Stimulated activated CD4-positive, alpha-beta T cell treated with anti-CD3 and anti-CD28 coated beads, TNF-alpha, amount 100 ng/mL, for 24 hours (primary cell): ENCODE data around the gene PRDX6.
"Not testable (repeated sequence)": the region's sequence is repeated elsewhere in the genome, so short reads cannot be mapped to it uniquely, and the experiment has no call there.

ENCODE experiments used
- DNase-seq, 3 experiments: peaks; one replicate each; pipeline ENCODE4 v3.0.0-alpha.2; 2020; ENCODE audit warnings: low read depth in 3 of 3

The PRDX6 gene

DNA sequence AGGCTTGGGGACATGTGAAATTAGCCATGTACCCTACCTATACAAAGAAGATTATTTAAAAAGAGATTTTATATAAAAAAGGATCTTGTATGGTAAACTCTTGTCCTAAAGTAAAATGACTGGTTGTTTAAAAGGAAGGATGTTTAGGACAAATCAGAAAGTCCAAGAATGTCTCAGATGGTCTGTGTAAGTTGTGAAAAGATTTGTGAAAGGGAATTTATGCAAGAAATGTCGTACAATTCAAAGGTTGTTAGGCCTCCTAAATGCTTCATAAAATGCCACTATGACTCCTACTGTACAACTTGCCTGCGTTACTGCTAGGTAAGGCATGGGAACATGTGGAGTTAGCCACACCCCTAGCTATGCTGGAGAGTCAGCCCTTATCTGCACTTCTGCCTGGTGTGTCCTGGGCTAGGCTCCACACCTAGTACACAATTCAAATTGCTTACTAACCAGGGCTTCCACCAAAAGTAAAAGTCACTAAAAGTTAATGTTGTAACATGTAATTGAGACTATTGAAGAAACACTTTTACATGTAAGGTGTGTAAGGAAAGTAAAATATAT lies 19.7 kb downstream of the PRDX6 start:
- DNase-seq = no peak

DNA sequence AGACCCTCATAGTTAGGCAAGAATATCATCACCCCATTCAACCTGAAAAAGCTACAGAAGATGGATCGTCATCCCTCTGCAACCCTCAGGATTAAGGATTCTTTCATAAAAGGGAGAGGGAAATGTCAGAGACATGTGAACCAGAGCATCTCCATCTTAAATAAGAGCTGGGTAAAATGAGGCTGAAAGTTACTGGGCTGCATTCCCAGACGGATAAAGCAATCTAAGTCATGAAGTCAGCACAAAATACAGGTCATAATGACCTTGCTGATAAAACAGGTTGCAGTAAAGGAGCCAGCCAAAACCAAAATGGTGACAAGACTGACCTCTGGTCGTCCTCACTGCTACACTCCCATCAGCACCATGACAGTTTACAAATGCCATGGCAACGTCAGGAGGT lies 22.6 kb downstream of the PRDX6 start:
- no peak for DNase-seq

- no peak for DNase-seq
Measured at GRCh38 chr1:173502104-173502503, 25.0 kb downstream of the PRDX6 start.

DNA sequence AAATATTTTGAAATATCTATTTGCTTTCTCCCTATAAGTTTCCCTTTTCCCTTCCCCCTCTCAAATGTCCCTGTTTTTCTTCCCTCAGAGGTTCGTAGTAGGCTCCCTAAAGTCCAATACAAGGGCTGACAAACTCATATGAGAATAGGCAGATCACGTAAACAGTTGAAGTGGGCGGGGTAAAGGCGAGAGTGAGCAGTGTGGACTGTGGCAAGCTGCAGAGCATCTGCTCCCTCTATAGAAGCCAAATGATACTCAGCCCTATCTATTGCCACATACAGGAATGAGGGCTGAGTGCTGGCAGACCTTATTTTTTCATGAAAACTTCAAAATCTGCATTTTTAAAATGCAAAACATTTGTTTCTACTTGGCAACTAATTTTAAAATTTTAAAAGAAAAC lies 26.3 kb downstream of the PRDX6 start:
- no peak for DNase-seq

- no peak for DNase-seq
Measured at GRCh38 chr1:173504268-173504667, 27.1 kb downstream of the PRDX6 start.

GRCh38 chr1:173505391-173505790 lies 28.3 kb downstream of the PRDX6 start:
- DNase-seq = no peak

DNA sequence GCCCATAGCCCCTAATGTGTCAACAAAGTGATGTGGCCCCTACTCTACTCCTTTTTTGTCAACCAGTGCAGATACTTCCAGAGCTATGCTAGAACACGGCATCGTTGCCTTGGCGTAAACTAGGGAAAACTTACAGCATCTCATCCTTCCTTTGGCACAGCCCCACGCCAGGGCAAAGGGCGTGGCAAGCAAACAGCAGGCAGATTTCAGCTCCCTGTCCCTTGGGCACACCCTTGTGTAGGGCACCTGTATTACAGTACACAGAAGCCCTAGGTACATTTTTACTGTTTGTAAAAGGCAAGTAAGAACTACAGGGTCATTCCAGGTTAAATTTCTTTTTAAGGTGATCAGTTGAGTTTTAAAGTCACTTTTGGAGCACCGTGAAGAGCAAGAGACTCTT lies 29.3 kb downstream of the PRDX6 start:
- DNase-seq = no peak

DNA sequence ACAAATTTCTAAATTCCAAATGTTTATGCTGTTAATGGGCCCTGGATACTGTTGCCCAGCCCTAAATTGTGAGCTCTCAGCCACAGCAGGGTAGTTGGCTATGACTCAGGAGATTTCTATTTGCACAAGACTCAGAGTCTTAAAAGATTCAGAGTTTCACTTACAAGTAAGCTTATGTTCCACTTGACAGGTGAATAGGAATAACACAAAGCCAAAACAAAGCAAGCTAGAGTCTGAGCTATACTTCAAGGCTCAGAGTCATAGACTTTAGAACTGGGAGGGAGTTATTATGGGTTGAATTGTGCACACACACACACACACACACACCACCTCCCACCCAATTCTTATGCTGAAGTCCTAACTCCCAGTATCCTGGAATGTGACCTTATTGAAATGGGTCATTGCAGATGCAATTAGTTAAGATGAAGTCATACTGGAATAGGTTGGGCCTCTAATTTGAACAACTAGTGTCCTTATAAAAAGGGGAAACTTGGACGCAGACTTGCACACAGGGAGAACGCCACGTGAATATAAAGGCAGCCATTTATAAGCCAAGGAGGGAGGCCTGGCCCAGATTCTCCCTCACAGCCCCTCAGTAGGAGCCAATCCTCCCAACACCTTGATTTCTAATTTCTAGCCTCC lies 30.2 kb downstream of the PRDX6 start:
- DNase-seq = no peak

GRCh38 chr1:173507847-173508209 lies 30.7 kb downstream of the PRDX6 start:
- DNase-seq = no peak

DNA sequence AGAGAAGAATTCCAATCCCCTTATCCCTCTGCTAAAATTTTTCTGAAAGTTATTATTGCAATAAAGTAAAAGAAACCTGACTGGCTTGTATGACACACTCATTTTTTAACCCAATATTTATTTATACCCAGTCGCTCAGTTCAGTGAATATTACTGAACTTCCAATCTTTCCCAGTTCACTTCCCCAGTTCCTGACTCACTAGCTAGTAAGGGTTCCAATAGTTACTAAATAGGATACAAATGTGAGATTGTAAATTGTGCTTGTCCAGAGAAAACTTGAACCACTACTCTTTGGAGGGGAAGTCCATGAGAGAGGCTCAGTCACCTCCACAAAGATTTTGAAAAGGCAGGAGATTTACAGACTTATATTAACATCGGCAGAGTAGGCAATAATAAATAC lies 31.4 kb downstream of the PRDX6 start:
- no peak for DNase-seq

- no peak for DNase-seq
Measured at GRCh38 chr1:173509797-173510196, 32.7 kb downstream of the PRDX6 start.

- not testable (repeated sequence) for DNase-seq
Measured at GRCh38 chr1:173514503-173514902, 37.4 kb downstream of the PRDX6 start.

GRCh38 chr1:173520799-173521198 lies 43.7 kb downstream of the PRDX6 start:
- no peak for DNase-seq

DNA sequence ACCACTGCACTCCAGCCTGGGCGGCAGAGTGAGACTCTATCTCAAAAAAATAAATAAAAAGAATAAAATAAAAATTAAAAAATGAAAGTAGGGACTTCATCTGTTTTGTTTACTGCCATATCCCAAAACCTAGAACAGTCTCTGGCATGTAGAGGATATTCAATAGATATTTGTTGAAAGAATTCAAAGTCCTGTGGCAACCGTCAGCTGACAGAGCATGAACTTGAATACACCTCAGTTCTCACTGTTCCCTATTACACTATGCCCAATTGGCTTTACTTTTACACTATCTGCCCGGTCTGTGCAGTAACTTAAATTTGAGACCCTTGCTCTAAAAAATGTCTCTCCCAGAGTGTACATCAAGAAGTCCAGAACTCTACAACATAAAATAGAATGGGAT lies 46.2 kb downstream of the PRDX6 start:
- DNase-seq = no peak

GRCh38 chr1:173525926-173526325 lies 48.8 kb downstream of the PRDX6 start:
- DNase-seq = no peak

- no peak for DNase-seq
Measured at GRCh38 chr1:173527151-173527826, 50.2 kb downstream of the PRDX6 start.

GRCh38 chr1:173529106-173529505 lies 52.0 kb downstream of the PRDX6 start:
- no peak for DNase-seq

GRCh38 chr1:173530795-173531693 lies 53.9 kb downstream of the PRDX6 start:
- DNase-seq = no peak

- DNase-seq = no peak
Measured at GRCh38 chr1:173532237-173532636, 55.1 kb downstream of the PRDX6 start.

DNA sequence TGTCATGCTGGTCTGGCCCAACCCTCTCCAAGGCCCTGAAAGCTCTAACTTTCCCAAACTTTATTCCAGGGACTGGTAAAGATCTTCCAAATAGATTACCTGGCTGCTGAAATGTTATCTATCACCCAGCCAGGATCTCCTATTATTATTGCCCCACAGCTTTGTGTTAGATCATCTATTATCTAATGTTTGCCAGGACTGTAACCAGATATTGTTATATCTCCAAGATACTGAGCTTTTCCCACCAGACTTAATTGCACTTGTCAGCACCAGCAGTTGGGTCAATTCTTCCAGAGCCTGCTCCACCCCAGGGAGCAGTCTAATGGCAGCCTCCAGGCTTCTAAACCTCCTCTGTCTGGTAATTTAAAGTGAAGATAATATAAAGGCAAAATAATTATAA lies 59.1 kb downstream of the PRDX6 start:
- DNase-seq = no peak
